Measurements from ENCODE around the gene DAAM1.

The DAAM1 gene

DNA sequence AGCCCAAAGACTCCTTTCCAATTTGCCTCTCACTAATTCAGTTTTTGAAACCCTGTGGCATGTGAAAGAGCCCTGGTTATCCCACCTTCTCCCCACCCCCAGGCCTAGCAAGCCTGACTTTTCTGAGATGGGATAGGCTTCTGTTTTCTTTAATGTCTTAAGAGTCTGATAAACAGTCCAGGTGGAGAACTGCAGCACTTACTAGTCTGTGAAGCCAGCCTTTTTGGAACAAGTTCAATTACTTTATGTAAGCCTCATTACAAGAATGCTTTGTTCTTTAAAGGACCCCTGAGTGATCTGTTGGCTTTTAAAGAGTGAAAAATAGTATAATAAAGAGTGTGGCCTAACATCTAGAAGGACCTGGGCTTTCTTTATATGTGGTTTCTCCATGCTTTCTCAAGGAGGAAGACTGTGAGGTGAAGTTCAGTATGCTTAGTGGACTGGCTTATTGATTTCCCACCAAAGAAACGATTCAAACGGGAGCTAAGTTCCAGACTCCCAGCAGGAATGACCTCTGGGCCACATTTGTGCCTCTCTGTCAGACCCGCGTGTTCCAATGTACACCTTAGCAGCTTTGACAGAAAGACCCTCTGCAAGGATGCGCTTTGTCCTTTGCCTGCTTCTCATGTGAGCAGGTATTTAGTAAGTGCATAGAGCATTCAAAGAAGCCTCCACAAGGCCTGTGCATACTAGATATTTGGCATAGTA, 129.5 kb downstream of the DAAM1 start:
- DNase-seq = no peak

GRCh38 chr14:59318908-59319307, 130.4 kb downstream of the DAAM1 start:
- DNase-seq = no peak

DNA sequence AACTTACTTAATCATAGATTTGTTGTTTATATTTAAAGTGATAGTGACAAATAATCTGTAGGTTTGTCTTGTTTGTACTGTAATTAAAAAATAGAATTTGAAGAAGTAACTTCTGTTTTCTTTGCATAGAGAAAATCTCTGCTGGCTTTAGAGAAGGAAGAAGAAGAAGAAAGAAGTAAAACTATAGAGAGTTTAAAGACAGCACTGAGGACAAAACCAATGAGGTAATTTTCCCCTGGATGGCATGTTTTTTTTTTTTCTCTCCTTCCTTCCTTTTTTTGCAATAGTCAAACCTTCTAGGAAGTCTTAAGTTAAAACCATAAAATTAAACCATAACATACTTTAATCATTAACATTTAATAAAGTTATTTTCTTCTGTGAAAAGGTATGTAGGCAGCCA, 131.9 kb downstream of the DAAM1 start:
- no peak for DNase-seq

- DNase-seq = no peak
These were observed 132.5 kb downstream of the DAAM1 start for GRCh38 chr14:59320763-59321625.

GRCh38 chr14:59321626-59321949, 133.1 kb downstream of the DAAM1 start:
- no peak for DNase-seq

DNA sequence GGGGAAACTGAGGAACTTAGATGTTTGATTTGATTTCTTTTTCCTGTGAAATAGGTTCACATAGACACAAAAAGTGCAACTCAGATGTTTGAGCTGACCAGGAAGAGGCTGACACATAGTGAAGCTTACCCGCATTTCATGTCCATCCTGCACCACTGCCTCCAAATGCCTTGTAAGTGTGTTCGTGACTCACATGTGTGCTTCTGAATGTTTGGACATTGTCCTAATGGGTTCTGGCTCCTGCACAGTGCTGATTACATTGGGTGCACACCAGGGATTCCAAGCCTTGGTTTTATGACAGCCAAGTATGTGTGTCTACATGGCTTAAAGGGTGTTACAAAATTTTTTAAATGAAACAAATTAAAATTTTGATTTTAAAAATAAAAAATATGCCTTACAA, 137.4 kb downstream of the DAAM1 start:
- DNase-seq = no peak

- peak; percentile 8 for DNase-seq
These were observed 140.0 kb downstream of the DAAM1 start for GRCh38 chr14:59328454-59328853.

GRCh38 chr14:59330455-59330854, 142.0 kb downstream of the DAAM1 start:
- DNase-seq = no peak

- no peak for DNase-seq
These were observed 142.8 kb downstream of the DAAM1 start for GRCh38 chr14:59331217-59331616.

GRCh38 chr14:59332727-59333126, 144.3 kb downstream of the DAAM1 start:
- no peak for DNase-seq

GRCh38 chr14:59333235-59333634, 144.8 kb downstream of the DAAM1 start:
- DNase-seq = no peak

DNA sequence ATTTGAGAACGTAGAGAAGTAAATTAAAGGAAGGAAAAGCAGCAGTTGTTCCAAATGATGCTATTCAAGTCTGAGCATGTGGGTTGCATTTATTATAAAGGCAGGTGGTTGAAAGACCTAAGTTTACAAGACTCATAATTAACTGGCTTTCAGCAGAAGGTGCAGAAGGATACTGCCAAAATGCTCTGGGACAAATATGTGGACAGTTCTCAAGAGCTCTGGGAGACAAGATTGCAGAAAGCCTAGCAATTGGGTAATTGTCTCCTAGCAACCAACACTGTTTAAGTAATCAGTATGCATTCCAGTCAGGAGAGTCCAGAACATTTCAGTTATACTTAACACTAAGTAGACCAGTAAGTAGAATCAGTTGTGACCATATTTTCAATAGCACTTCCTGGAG, 145.2 kb downstream of the DAAM1 start:
- peak; percentile 12 for DNase-seq

GRCh38 chr14:59334253-59334652, 145.8 kb downstream of the DAAM1 start:
- DNase-seq = no peak

- no peak for DNase-seq
These were observed 147.6 kb downstream of the DAAM1 start for GRCh38 chr14:59336098-59336497.

- DNase-seq = no peak
These were observed 148.2 kb downstream of the DAAM1 start for GRCh38 chr14:59336706-59337105.

DNA sequence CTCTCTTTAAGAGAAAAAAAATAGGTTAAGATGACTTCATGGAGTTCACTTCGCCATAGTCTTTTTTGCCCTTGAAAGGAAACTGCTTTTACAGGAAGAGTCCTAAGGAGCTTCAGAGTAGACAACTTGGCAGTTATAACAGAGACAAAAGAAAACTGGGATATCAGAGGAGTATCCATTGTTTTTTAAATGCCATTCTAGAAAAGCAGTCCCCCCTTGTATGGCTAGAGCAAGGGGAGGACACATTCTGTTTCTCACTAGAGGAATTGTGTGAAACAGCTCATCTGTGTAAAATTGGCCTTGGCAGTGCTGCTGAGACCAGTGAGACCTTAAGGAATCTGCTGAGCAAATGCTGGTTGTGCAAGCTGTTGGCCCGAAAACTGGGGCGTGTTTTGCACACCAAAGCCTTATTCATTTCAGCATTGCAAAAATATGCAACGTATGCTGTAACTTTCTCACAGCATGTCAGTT, 148.7 kb downstream of the DAAM1 start:
- DNase-seq = no peak

- DNase-seq = no peak
These were observed 150.3 kb downstream of the DAAM1 start for GRCh38 chr14:59338761-59339160.

DNA sequence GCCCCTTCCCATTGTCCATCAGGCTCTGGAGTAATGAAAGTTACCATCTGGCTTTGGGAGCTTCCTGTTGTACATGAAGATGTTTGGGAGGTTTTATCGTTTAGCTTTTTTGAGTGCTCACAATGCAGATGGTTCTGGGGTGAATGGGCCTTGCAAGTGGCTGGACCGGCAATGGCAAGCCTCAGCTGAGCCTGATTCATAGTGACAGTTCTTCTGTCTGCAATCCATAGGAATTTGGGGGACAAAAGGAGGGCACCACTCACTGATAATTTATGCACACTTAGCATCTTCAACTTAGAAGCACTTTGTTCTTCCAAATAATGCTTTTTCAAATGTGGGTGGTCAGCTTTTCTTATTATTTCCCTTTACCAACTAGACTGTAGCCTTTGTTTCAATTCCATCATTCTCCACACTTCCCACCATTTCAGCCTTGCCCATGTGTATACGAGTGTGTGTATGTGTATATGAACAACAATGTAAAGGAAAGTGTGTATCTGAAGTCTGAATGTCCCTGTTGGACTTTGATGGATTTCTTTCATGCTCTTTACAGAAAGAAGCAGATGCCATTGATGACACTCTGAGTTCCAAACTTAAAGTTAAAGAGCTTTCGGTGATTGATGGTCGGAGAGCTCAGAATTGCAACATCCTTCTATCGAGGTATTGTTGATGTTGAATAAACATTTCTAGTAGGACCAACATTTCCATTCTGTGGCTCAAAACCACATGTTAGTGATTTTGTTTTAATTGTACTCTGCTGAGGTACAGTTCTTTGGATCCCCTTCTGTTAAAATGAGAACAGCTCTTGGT, 151.3 kb downstream of the DAAM1 start:
- DNase-seq = no peak

DNA sequence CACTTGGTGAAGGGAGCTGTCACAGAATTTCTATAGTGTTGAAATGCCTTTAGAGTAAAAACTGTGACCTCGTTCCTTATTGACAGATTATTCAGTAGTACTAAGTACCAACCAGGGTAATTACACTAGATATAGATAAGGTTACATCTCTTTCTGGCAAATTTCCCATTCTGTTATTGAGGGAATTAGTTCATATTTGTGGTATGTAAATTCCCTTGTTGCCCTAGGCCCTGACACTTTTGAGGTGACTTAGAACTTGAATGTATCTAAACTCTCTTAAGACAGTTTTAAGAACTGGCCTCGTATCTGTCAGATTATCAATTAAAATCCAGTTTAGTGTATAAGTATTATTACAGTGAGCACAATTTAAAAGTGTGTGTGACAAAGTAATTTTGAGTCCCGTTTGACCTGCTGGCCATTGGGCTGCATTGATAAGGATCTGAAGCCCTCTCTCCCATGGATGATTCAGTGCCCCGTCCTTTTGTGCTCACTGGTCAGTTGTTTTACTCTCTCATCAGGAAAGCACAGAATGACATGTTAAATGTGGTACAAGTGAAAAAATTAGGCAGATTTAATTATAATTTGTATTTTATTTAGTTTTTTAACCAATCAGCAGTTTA, 153.5 kb downstream of the DAAM1 start:
- no peak for DNase-seq

- no peak for DNase-seq
These were observed 154.3 kb downstream of the DAAM1 start for GRCh38 chr14:59342516-59343484.

DNA sequence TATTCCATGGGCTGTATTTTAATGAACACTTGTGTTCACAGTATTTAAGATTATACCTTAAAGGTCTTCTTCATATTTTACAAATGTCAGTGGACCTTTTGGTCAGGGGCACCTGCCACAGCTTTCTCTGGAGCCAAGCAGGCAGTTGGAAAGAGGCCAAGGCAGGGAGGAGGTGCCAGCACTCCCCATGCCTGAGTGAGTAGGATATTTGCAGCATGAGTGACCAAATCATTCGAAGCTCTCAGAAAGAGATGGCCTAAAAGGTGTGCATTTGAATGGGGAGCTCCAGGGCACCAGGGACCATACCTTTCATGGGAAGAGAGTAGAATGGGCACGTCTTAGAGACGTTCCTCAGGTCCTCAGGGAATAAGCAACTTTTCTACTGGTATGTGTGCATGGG, 155.1 kb downstream of the DAAM1 start:
- no peak for DNase-seq

DNA sequence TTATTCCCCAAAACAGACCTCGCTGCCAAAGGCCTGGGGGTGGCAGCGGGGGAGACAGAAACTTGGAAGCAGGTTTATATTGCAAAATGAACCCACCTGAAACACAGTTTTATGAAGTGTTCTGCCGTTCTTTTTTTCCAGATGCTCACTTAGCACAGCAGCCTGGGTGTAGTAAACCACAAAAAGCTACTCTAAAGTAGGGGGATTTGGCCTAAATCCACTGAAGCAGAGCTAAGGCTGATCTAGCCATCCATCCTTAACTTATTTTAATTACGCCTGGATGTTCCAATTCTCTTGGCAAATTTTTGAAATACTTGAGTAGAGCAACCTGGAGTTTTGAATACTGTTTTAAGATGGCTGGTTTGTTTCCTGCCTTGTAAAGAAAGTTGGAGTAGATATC, 155.5 kb downstream of the DAAM1 start:
- no peak for DNase-seq

All from DMS53 (cell line).